Upper lobe of left lung (tissue), 6 donors: ENCODE data around the gene ASTL. TPM values are rescaled to one million over a fixed set of nuclear protein-coding genes. Genes with fewer than 3 reads are reported as not detected.

Experiments
- ATAC-seq, 2 donors: fragments of 200-7000 bp; cut with Tn5 transposase; one replicate each; pipeline ENCODE4 v1.9.1; 2022; ENCODE audit warnings: mild to moderate bottlenecking in 2 of 2, moderate library complexity in 2 of 2; ENCODE audit not compliant: low FRiP score in 2 of 2
- DNase-seq, 2 donors: peaks; one replicate each; pipeline ENCODE4 v3.0.0-alpha.2; 2019 to 2020
- H3K27ac ChIP-seq, 4 donors: fragments of 200-600 bp; sonication (generic); one replicate each; pipeline ENCODE4 v1.5.1; 2016 to 2019
- H3K27me3 ChIP-seq, 4 donors: fragments of 200-600 bp; sonication (generic); one replicate each; pipeline ENCODE4 v1.5.1; 2017 to 2019
- H3K36me3 ChIP-seq, 4 donors: fragments of 200-600 bp; sonication (generic); one replicate each; pipeline ENCODE4 v1.5.1; 2016 to 2019
- H3K4me1 ChIP-seq, 4 donors: fragments of 200-600 bp; sonication (generic); one replicate each; pipeline ENCODE4 v1.5.1; 2018 to 2019
- H3K4me3 ChIP-seq, 4 donors: fragments of 200-600 bp; sonication (generic); one replicate each; pipeline ENCODE4 v1.5.1; 2017 to 2019; ENCODE audit warnings: mild to moderate bottlenecking in 2 of 4, moderate library complexity in 1 of 4
- H3K9me3 ChIP-seq, 4 donors: fragments of 200-600 bp; sonication (generic); one replicate each; pipeline ENCODE4 v1.5.1; 2018 to 2019
- CTCF ChIP-seq, 6 experiments: fragments of 450-650 bp in 4 of 6; fragments of 200-600 bp in 2 of 6; sonication (generic) in 2 of 6; IDR thresholded peaks; one replicate each; pipeline ENCODE4 v1.5.1; 2016 to 2019; ENCODE audit warnings: antibody characterized with exemption in 6 of 6
- EP300 ChIP-seq, 4 donors: sonication (generic); formaldehyde crosslinking; IDR thresholded peaks; one replicate each; pipeline ENCODE4 v1.5.1; 2017; ENCODE audit warnings: antibody characterized with exemption in 4 of 4, control low read depth in 2 of 4
- POLR2A ChIP-seq, 4 donors: fragments of 450-650 bp; IDR thresholded peaks; one replicate each; pipeline ENCODE4 v1.5.1; 2016 to 2017; ENCODE audit warnings: antibody characterized with exemption in 4 of 4, mild to moderate bottlenecking in 2 of 4
- POLR2AphosphoS5 ChIP-seq, 2 donors: sonication (generic); formaldehyde crosslinking; IDR thresholded peaks; one replicate each; pipeline ENCODE4 v1.5.1; 2017; ENCODE audit warnings: antibody characterized with exemption in 2 of 2
- WGBS, 2 donors: methylation state at CpG; one replicate each; pipeline ENCODE4 v1.1.5; 2017 to 2018; 5-methylcytosine and 5-hydroxymethylcytosine counted together
- total RNA-seq, 6 donors: library from RNA; depleted of rRNA in 4 of 6; stranded (reverse); fragments of >200 nt in 4 of 6; gene quantifications; one replicate each; pipeline versions ENCODE4 v1.1.0 to v1.2.1, GENCODE V29; 2016 to 2021
- donor health status: DM: no; HTN: no; CAD: no; lungs with moderate emphysema.
- donor health status: DM: no; HTN: yes; CAD: no; lungs with severe emphysema.

ASTL gene
- total RNA-seq, 6 donors from 2014 or later = 0.23 to 1.3 (median 0.27) TPM; not detected in 3

- Histone ChIP-seq H3K27me3 (no peaks in the 10 kb centered on the region), H3K9me3 (no peaks in the 10 kb centered on the region), H3K27ac (no peak overlapping the region), H3K4me1 (peaks cover 0 to 9% (median 0%) of the 10 kb centered on the region in 4 donors), H3K36me3 (no peaks in the 10 kb centered on the region), H3K4me3 (no peak overlapping the region)
- ATAC-seq (no peak), DNase-seq (peak in 1 of 2 donors; percentile 16)
- 87 to 88% methylated on average over 19 to 22 of the region's 22 CpGs for WGBS, 2 donors
- TF ChIP-seq EP300 (IDR thresholded peaks at IDR 0.05) = no peak
- no peak for TF ChIP-seq POLR2A (IDR thresholded peaks at IDR 0.05)
- no peak for TF ChIP-seq CTCF (IDR thresholded peaks at IDR 0.05)
- no peak for TF ChIP-seq POLR2AphosphoS5 (IDR thresholded peaks at IDR 0.05)
Observed at GRCh38 chr2:96083989-96084857, 54.1 kb downstream of the ASTL start.

- ATAC-seq (peak; percentile 45 to 80), DNase-seq (peak in 1 of 2 donors; percentile 14)
- peak overlapping the region in 1 of 4 donors; percentile 35 for H3K27ac ChIP-seq
- H3K36me3 ChIP-seq = no peaks in the 10 kb centered on the region
- H3K4me3 ChIP-seq = no peak overlapping the region
- no peak for TF ChIP-seq POLR2AphosphoS5 (IDR thresholded peaks at IDR 0.05)
- TF ChIP-seq CTCF (IDR thresholded peaks at IDR 0.05) = no peak
- TF ChIP-seq POLR2A (IDR thresholded peaks at IDR 0.05) = no peak
- no peak for TF ChIP-seq EP300 (IDR thresholded peaks at IDR 0.05)
- 73 to 77% methylated on average over 7 to 9 of the region's 9 CpGs for WGBS, 2 donors
- no peaks in the 10 kb centered on the region for H3K27me3 ChIP-seq
- peaks cover 0 to 9% (median 0%) of the 10 kb centered on the region in 4 donors for H3K4me1 ChIP-seq
- H3K9me3 ChIP-seq = no peaks in the 10 kb centered on the region
Observed at GRCh38 chr2:96083064-96083939, 55.0 kb downstream of the ASTL start.

GRCh38 chr2:96082211-96083063, 55.9 kb downstream of the ASTL start:
- 89 to 94% methylated on average over 13 to 14 of the region's 14 CpGs for WGBS, 2 donors
- TF ChIP-seq CTCF (IDR thresholded peaks at IDR 0.05) (no peak), POLR2AphosphoS5 (IDR thresholded peaks at IDR 0.05) (no peak), EP300 (IDR thresholded peaks at IDR 0.05) (no peak), POLR2A (IDR thresholded peaks at IDR 0.05) (no peak)
- Histone ChIP-seq H3K4me1 (peaks cover 0 to 9% (median 0%) of the 10 kb centered on the region in 4 donors), H3K27ac (peak overlapping the region in 1 of 4 donors; percentile 35), H3K36me3 (no peaks in the 10 kb centered on the region), H3K4me3 (no peak overlapping the region), H3K27me3 (no peaks in the 10 kb centered on the region), H3K9me3 (peaks cover 0 to under 1% (median 0%) of the 10 kb centered on the region in 4 donors)
- peak in 1 of 2 donors; percentile 18 for DNase-seq
- ATAC-seq = peak in 1 of 2 donors; percentile 63

- Histone ChIP-seq H3K4me1 (peaks cover 0 to 9% (median 0%) of the 10 kb centered on the region in 4 donors), H3K27me3 (no peaks in the 10 kb centered on the region), H3K9me3 (peaks cover 0 to 14% (median 3%) of the 10 kb centered on the region in 4 donors), H3K4me3 (no peak overlapping the region), H3K27ac (no peak overlapping the region), H3K36me3 (no peaks in the 10 kb centered on the region)
- ATAC-seq (no peak), DNase-seq (no peak)
- TF ChIP-seq POLR2A (IDR thresholded peaks at IDR 0.05) = no peak
- no peak for TF ChIP-seq EP300 (IDR thresholded peaks at IDR 0.05)
- TF ChIP-seq POLR2AphosphoS5 (IDR thresholded peaks at IDR 0.05) = no peak
- no peak for TF ChIP-seq CTCF (IDR thresholded peaks at IDR 0.05)
- 87 to 97% methylated on average over 2 of the region's 2 CpGs for WGBS, 2 donors
Observed at GRCh38 chr2:96081042-96081441, 57.3 kb downstream of the ASTL start.
